ENCODE results near the gene SARDH. TPM values are rescaled to one million over a fixed set of nuclear protein-coding genes. Genes with fewer than 3 reads are reported as not detected.
A peak's percentile ranks its signal among the peaks of the same experiment; 100 is the strongest.

The SARDH gene
- total and polyA plus RNA-seq, 2 of the 13 experiments (the other 11 are each of a cell fraction or from before 2014, with no cell fraction given): 11.6 to 34.9 TPM

DNA sequence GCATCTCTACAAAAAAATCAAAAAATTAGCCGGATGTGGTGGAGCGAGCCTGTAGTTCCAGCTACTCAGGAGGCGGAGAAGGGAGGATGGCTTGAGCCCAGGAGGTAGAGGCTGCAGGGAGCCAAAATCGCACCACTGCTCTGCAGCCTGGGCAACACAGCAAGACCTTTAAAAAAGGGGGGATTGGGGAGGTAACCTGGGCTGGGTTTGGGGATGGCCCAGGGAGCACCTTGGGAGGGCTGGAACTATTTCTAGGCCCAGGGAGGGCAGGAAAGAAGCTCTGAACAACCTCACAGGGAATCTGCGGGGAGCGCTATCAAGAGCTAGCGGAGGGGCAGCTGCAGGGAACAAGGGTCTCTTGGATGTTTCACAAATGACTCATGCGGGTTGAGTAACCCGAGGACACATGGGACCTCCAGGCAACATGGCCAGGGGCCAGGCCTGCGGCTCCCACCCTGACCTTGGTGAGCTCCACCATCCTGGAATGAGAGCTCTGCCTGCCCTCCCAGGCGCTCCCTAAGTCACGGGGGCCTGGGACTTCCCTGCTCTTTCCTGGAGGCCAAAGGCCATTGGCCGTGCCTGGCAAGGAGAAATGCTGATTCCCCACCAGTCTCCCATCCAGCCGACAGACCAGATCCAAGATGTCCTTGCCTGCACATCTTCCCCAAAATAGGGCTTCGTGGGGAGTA is 23.4 kb downstream of the SARDH start (continued):
- TF ChIP-seq, protein P1, sequence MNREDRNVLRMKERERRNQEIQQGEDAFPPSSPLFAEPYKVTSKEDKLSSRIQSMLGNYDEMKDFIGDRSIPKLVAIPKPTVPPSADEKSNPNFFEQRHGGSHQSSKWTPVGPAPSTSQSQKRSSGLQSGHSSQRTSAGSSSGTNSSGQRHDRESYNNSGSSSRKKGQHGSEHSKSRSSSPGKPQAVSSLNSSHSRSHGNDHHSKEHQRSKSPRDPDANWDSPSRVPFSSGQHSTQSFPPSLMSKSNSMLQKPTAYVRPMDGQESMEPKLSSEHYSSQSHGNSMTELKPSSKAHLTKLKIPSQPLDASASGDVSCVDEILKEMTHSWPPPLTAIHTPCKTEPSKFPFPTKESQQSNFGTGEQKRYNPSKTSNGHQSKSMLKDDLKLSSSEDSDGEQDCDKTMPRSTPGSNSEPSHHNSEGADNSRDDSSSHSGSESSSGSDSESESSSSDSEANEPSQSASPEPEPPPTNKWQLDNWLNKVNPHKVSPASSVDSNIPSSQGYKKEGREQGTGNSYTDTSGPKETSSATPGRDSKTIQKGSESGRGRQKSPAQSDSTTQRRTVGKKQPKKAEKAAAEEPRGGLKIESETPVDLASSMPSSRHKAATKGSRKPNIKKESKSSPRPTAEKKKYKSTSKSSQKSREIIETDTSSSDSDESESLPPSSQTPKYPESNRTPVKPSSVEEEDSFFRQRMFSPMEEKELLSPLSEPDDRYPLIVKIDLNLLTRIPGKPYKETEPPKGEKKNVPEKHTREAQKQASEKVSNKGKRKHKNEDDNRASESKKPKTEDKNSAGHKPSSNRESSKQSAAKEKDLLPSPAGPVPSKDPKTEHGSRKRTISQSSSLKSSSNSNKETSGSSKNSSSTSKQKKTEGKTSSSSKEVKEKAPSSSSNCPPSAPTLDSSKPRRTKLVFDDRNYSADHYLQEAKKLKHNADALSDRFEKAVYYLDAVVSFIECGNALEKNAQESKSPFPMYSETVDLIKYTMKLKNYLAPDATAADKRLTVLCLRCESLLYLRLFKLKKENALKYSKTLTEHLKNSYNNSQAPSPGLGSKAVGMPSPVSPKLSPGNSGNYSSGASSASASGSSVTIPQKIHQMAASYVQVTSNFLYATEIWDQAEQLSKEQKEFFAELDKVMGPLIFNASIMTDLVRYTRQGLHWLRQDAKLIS (CRISPR knock-in tag; IDR thresholded peaks at IDR 0.05): peak; percentile 77; the same call in 1 of the 2 replicates
- TF ChIP-seq ZNF543 (CRISPR knock-in tag; IDR thresholded peaks at IDR 0.05) (no peak), CBX5 (CRISPR knock-in tag; IDR thresholded peaks at IDR 0.05; ENCODE audit: borderline replicate concordance) (peak; percentile 62; the same call in 1 of the 2 replicates), NONO (IDR thresholded peaks at IDR 0.05) (no peak), NONO (CRISPR knock-in tag; conservative IDR thresholded peaks at IDR 0.05) (peak; percentile 40; the same call in 1 of the 2 replicates), MTF1 (CRISPR knock-in tag; IDR thresholded peaks at IDR 0.05) (no peak), ZNF292 (CRISPR knock-in tag; IDR thresholded peaks at IDR 0.05; ENCODE audit: borderline replicate concordance, low read depth) (peak; percentile 78; the same call in 1 of the 2 replicates), NFYC (CRISPR knock-in tag; IDR thresholded peaks at IDR 0.05) (peak; percentile 36; the same call in 1 of the 2 replicates), KAT7 (CRISPR knock-in tag; IDR thresholded peaks at IDR 0.05; ENCODE audit: borderline replicate concordance) (no peak; the same call in 1 of the 2 replicates), ZNF496 (CRISPR knock-in tag; IDR thresholded peaks at IDR 0.05; ENCODE audit: insufficient replicate concordance) (no peak), ATM (IDR thresholded peaks at IDR 0.05; ENCODE audit: borderline replicate concordance) (no peak), DPF2 (CRISPR knock-in tag; IDR thresholded peaks at IDR 0.05; ENCODE audit: borderline replicate concordance, low read depth) (peak; percentile 95), KDM1A (CRISPR knock-in tag; IDR thresholded peaks at IDR 0.05) (no peak), ZFY (CRISPR knock-in tag; IDR thresholded peaks at IDR 0.05) (peak; percentile 69), ZNF570 (CRISPR knock-in tag; IDR thresholded peaks at IDR 0.05; ENCODE audit: borderline replicate concordance) (no peak), NFE2L2 (IDR thresholded peaks at IDR 0.05; ENCODE audit: low read length) (no peak), RELA (CRISPR knock-in tag; IDR thresholded peaks at IDR 0.05) (0 out of 2 replicates have a peak, but pooled peaks have one; percentile 42), CBX2 (IDR thresholded peaks at IDR 0.05; ENCODE audit: low read depth, low read length) (no peak), CBX2 (CRISPR knock-in tag; IDR thresholded peaks at IDR 0.05; ENCODE audit: low read depth) (no peak), FOXM1 (CRISPR knock-in tag; IDR thresholded peaks at IDR 0.05) (no peak), RFXANK (CRISPR knock-in tag; IDR thresholded peaks at IDR 0.05) (peak; percentile 67; the same call in 1 of the 2 replicates), CREB1 (IDR thresholded peaks at IDR 0.05) (no peak), CREB1 (CRISPR knock-in tag; IDR thresholded peaks at IDR 0.05) (no peak; the same call in 1 of the 2 replicates), GATAD2A (CRISPR knock-in tag; IDR thresholded peaks at IDR 0.05) (peak; percentile 98)
- TF ChIP-seq, protein P2, sequence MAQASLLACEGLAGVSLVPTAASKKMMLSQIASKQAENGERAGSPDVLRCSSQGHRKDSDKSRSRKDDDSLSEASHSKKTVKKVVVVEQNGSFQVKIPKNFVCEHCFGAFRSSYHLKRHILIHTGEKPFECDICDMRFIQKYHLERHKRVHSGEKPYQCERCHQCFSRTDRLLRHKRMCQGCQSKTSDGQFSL (CRISPR knock-in tag; IDR thresholded peaks at IDR 0.05): peak; percentile 32
- TF ChIP-seq, protein P3, sequence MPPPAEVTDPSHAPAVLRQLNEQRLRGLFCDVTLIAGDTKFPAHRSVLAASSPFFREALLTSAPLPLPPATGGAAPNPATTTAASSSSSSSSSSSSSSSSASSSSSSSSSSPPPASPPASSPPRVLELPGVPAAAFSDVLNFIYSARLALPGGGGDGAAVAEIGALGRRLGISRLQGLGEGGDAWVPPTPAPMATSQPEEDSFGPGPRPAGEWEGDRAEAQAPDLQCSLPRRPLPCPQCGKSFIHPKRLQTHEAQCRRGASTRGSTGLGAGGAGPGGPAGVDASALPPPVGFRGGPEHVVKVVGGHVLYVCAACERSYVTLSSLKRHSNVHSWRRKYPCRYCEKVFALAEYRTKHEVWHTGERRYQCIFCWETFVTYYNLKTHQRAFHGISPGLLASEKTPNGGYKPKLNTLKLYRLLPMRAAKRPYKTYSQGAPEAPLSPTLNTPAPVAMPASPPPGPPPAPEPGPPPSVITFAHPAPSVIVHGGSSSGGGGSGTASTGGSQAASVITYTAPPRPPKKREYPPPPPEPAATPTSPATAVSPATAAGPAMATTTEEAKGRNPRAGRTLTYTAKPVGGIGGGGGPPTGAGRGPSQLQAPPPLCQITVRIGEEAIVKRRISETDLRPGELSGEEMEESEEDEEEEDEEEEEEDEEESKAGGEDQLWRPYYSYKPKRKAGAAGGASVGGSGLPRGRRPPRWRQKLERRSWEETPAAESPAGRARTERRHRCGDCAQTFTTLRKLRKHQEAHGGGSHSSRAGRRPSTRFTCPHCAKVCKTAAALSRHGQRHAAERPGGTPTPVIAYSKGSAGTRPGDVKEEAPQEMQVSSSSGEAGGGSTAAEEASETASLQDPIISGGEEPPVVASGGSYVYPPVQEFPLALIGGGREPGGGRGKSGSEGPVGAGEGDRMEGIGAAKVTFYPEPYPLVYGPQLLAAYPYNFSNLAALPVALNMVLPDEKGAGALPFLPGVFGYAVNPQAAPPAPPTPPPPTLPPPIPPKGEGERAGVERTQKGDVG (CRISPR knock-in tag; IDR thresholded peaks at IDR 0.05; ENCODE audit: borderline replicate concordance): peak; percentile 87; the same call in 1 of the 2 replicates
